C4-2B (cell line): ENCODE data around the gene SEC16A.

ENCODE experiments used
- ZFX ChIP-seq: fragments of 450-650 bp; IDR thresholded peaks from 2 replicates; pipeline ENCODE4 v1.6.1; 2017
- TF ChIP-seq, protein P1 (sequence below): fragments of 450-650 bp; conservative IDR thresholded peaks from 2 replicates; pipeline ENCODE4 v1.5.1; 2017; ENCODE audit warnings: mild to moderate bottlenecking

DNA sequence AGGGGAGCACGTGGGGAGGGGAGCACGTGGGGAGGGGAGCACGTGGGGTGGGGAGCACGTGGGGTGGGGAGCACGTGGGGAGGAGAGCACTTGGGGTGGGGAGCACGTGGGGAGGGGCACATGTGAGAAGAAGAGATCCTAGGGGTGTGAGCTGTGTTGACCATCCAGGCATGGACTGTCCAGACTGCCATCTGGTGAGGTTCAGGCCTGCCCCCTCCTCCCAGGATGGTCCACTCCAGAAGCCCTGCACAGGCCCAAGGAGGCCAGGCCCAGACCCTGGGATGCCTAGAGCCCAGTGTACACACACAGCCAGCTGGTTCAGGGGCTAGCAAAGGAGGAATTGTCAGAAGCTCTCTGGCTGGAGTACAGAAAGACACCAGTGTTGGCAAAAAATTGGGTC is 85.2 kb downstream of the SEC16A start:
- TF ChIP-seq, protein P1, sequence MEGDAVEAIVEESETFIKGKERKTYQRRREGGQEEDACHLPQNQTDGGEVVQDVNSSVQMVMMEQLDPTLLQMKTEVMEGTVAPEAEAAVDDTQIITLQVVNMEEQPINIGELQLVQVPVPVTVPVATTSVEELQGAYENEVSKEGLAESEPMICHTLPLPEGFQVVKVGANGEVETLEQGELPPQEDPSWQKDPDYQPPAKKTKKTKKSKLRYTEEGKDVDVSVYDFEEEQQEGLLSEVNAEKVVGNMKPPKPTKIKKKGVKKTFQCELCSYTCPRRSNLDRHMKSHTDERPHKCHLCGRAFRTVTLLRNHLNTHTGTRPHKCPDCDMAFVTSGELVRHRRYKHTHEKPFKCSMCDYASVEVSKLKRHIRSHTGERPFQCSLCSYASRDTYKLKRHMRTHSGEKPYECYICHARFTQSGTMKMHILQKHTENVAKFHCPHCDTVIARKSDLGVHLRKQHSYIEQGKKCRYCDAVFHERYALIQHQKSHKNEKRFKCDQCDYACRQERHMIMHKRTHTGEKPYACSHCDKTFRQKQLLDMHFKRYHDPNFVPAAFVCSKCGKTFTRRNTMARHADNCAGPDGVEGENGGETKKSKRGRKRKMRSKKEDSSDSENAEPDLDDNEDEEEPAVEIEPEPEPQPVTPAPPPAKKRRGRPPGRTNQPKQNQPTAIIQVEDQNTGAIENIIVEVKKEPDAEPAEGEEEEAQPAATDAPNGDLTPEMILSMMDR, result no peak
- no peak for TF ChIP-seq ZFX
